GM21786 (cell line): ENCODE results near the gene HIVEP2.

Experiments used
- ATAC-seq: cut with Tn5 transposase; IDR thresholded peaks from one replicate; pipeline ENCODE4 v1.9.1; 2021; ENCODE audit not compliant: unreplicated experiment

The HIVEP2 gene

GRCh38 chr6:142714951-142715785, 229.8 kb downstream of the HIVEP2 start:
- ATAC-seq = no peak

GRCh38 chr6:142713959-142714358, 231.0 kb downstream of the HIVEP2 start:
- no peak for ATAC-seq

GRCh38 chr6:142712231-142712630, 232.7 kb downstream of the HIVEP2 start:
- ATAC-seq = no peak

GRCh38 chr6:142708651-142709050, 236.3 kb downstream of the HIVEP2 start:
- ATAC-seq = no peak

GRCh38 chr6:142707255-142707654, 237.7 kb downstream of the HIVEP2 start:
- ATAC-seq = no peak

GRCh38 chr6:142706210-142706609, 238.8 kb downstream of the HIVEP2 start:
- ATAC-seq = no peak

- no peak for ATAC-seq
Measured at GRCh38 chr6:142705054-142705453, 239.9 kb downstream of the HIVEP2 start.

- peak; percentile 39 for ATAC-seq
Measured at GRCh38 chr6:142702501-142703460, 242.2 kb downstream of the HIVEP2 start.
